ENCODE measurements around the gene EIF3F. TPM values are rescaled to one million over a fixed set of nuclear protein-coding genes. Genes with fewer than 3 reads are reported as not detected.
A peak's percentile ranks its signal among the peaks of the same experiment; 100 is the strongest.

Gene EIF3F
- total RNA-seq, 4 donors from 2014 or later, result 335 to 691 (median 463) TPM

DNA sequence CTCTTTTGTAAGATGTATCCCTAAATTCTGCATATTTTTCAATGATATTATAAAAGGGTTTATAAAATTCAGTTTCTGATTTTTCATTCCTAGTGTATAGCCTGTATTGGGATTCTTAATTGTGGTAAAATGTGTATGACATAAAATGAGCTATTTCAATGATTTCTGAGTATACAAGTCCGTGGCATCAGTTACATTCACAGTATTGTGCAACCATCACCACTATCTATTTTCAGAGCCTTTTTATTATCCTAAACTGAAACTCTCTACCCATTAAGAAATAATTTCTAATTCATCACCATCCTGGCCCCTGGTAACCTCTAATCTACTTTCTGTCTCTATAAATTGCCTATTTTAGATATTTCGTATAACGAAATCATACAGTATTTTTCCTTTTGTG lies 39.8 kb downstream of the EIF3F start:
- H3K4me3 ChIP-seq, result no peak overlapping the region
- WGBS, result 95% methylated on average over 3 of the region's 3 CpGs
- H3K4me1 ChIP-seq, result no peaks in the 10 kb centered on the region
- peaks cover 7% of the 10 kb centered on the region for H3K27me3 ChIP-seq
- no peak overlapping the region for H3K27ac ChIP-seq
- no peak for DNase-seq (ENCODE audit: low spot score in 2 of 2)
- H3K36me3 ChIP-seq, result no peaks in the 10 kb centered on the region
- H3K9me3 ChIP-seq, result no peaks in the 10 kb centered on the region
- TF ChIP-seq, protein P1, sequence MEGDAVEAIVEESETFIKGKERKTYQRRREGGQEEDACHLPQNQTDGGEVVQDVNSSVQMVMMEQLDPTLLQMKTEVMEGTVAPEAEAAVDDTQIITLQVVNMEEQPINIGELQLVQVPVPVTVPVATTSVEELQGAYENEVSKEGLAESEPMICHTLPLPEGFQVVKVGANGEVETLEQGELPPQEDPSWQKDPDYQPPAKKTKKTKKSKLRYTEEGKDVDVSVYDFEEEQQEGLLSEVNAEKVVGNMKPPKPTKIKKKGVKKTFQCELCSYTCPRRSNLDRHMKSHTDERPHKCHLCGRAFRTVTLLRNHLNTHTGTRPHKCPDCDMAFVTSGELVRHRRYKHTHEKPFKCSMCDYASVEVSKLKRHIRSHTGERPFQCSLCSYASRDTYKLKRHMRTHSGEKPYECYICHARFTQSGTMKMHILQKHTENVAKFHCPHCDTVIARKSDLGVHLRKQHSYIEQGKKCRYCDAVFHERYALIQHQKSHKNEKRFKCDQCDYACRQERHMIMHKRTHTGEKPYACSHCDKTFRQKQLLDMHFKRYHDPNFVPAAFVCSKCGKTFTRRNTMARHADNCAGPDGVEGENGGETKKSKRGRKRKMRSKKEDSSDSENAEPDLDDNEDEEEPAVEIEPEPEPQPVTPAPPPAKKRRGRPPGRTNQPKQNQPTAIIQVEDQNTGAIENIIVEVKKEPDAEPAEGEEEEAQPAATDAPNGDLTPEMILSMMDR (IDR thresholded peaks at IDR 0.05), result no peak
- no peak for TF ChIP-seq POLR2AphosphoS5 (IDR thresholded peaks at IDR 0.05)
- TF ChIP-seq POLR2A (IDR thresholded peaks at IDR 0.05), result no peak
- no peak for TF ChIP-seq EP300 (IDR thresholded peaks at IDR 0.05)

DNA sequence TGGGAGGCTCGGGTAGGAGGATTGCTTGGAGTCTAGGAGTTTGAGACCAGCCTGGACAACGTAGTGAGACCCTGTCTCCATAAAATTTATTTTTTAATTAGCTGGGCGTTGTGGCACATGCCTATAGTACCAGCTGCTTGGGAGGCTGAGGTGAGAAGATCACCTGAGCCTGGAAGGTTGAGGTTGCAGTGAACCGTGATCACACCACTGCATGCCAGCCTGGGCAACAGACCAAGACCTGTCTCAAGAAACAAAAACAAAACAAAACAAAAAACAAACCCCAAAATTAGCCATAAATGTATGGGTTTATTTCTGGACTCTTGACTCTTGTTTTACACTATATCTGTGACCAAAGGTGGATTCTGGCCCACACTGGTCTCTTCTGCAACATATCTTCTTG lies 41.6 kb downstream of the EIF3F start:
- H3K27ac ChIP-seq, result no peak overlapping the region
- DNase-seq (ENCODE audit: low spot score in 2 of 2), result peak in 1 of 2 donors; percentile 15
- WGBS, result 89% methylated on average over 4 of the region's 4 CpGs

DNA sequence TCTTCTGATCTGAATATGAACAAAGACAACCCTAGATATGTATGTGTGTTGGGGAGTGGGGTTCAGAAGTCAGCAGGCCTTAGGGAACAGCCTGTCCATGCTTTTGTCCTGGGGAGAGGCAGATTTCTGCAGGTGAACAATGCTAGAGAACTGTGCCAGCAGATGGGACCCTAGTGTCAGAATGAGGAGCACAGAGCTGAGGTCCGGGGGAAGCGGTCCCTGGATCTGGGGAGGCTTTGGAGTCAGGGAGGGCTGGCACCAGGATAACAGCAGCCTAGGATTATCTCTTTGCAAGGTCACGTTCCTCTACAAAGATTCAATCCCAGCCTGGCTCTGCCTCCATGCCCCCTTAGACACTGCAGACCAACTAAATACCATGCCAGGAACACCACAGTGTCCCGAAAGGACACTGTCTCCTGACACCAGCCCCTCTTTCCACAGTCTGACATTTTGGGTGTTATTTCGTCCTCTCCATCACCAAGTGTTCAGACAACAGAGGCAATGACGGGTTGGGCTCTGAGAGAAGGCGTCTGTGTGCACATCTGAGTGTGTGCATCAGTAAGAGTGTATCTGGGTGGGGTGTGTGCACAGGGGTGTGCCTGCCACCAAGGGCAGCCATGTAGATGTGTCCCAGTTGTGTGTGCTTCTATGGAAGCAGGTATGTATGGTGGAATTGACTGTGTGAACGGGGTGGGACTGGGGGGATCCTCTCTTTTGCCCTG lies 43.5 kb downstream of the EIF3F start:
- TF ChIP-seq POLR2AphosphoS5 (IDR thresholded peaks at IDR 0.05), result no peak
- TF ChIP-seq, protein P1 (IDR thresholded peaks at IDR 0.05), result no peak
- no peak for TF ChIP-seq POLR2A (IDR thresholded peaks at IDR 0.05)
- no peak for TF ChIP-seq EP300 (IDR thresholded peaks at IDR 0.05)
- H3K27me3 ChIP-seq, result peaks cover 12% of the 10 kb centered on the region
- H3K4me3 ChIP-seq, result no peak overlapping the region
- H3K36me3 ChIP-seq, result no peaks in the 10 kb centered on the region
- 86% methylated on average over 8 of the region's 8 CpGs for WGBS
- H3K4me1 ChIP-seq, result peaks cover 26% of the 10 kb centered on the region
- H3K9me3 ChIP-seq, result no peaks in the 10 kb centered on the region
- H3K27ac ChIP-seq, result no peak overlapping the region
- DNase-seq (ENCODE audit: low spot score in 2 of 2), result peak in 1 of 2 donors; percentile 48

More for the DNA sequence above, 41.6 kb downstream of the EIF3F start:
- peaks cover 12% of the 10 kb centered on the region for H3K27me3 ChIP-seq
- TF ChIP-seq POLR2AphosphoS5 (IDR thresholded peaks at IDR 0.05) (no peak), POLR2A (IDR thresholded peaks at IDR 0.05) (no peak), EP300 (IDR thresholded peaks at IDR 0.05) (no peak)
- no peaks in the 10 kb centered on the region for H3K36me3 ChIP-seq
- no peak overlapping the region for H3K4me3 ChIP-seq
- peaks cover 12% of the 10 kb centered on the region for H3K4me1 ChIP-seq
- H3K9me3 ChIP-seq, result no peaks in the 10 kb centered on the region

DNA sequence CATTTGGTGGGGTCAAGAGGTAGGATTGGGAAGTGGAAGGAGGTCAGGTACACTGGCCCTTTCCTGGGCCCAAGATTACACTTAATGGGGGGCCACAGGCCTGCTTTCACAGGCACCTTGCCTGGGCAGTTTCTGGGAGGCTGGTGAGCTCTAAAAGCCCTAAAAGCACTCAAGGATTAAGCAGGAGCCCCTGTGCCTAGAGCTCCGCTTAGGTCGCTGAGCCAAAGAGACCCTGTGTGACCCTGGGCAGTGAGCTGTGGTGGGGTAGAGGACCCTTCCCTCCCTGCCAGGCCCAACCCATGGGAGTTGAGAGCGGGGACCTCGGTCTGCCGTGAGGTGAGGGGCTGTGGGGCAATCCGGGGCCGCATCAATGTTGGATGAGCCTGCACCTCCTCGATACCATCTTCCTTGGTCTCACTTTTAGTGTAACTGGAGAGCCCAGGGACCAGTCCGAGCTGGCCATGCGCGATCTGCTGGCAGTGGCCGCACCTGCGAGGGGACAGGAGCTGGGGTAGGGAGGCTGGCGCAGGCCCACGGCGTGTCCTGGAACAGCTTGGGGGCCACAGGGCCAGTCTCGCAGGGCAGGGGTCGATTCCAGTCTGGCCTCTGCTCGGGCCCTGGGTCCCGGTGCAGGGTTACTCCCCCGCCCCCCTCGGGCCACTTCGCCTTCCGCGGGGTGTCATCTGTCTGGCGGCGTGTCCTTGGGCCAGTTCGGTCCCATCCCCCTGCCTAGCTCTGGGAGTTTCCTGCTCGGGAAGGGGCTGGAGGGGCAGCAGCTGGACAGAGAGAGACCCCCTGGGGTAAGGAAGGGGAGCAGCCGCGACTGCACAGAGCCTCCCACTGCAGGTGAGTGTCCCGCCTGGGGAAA lies 44.3 kb downstream of the EIF3F start:
- 84% methylated on average over 16 of the region's 32 CpGs for WGBS
- Histone ChIP-seq H3K4me3 (no peak overlapping the region), H3K27ac (no peak overlapping the region), H3K27me3 (peaks cover 12% of the 10 kb centered on the region), H3K4me1 (peaks cover 26% of the 10 kb centered on the region), H3K36me3 (no peaks in the 10 kb centered on the region), H3K9me3 (no peaks in the 10 kb centered on the region)
- peak in 1 of 2 donors; percentile 77 for DNase-seq (ENCODE audit: low spot score in 2 of 2)
- TF ChIP-seq EP300 (IDR thresholded peaks at IDR 0.05), result no peak
- TF ChIP-seq, protein P1 (IDR thresholded peaks at IDR 0.05), result no peak
- TF ChIP-seq POLR2A (IDR thresholded peaks at IDR 0.05), result no peak
- no peak for TF ChIP-seq POLR2AphosphoS5 (IDR thresholded peaks at IDR 0.05)

DNA sequence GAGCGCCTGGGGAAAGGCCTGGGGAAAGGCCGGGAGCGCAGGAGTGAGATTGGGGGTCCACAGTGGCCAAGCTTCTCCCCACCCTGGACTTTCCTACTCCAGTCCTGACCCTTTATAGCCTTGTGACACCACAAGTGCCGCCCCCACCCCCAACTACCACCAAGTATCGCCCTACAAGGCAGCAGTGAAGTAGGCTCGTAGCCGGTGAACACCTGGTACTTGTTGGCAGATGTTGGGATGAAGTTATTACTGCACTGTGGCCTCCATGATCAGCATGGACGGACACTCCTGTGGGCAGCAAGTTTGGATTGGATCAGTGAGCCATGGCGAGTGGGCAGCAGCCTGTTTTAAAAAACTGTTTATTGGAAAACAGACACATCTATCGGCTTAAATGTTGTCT lies 45.0 kb downstream of the EIF3F start:
- no peaks in the 10 kb centered on the region for H3K9me3 ChIP-seq
- WGBS, result 92% methylated on average over 9 of the region's 10 CpGs
- H3K4me1 ChIP-seq, result peaks cover 26% of the 10 kb centered on the region
- H3K27ac ChIP-seq, result no peak overlapping the region
- TF ChIP-seq, protein P1 (IDR thresholded peaks at IDR 0.05), result no peak
- TF ChIP-seq POLR2AphosphoS5 (IDR thresholded peaks at IDR 0.05), result no peak
- no peak for TF ChIP-seq EP300 (IDR thresholded peaks at IDR 0.05)
- TF ChIP-seq POLR2A (IDR thresholded peaks at IDR 0.05), result no peak
- H3K4me3 ChIP-seq, result no peak overlapping the region
- no peaks in the 10 kb centered on the region for H3K36me3 ChIP-seq
- DNase-seq (ENCODE audit: low spot score in 2 of 2), result peak in 1 of 2 donors; percentile 56
- peaks cover 12% of the 10 kb centered on the region for H3K27me3 ChIP-seq

All from suprapubic skin (tissue), 4 donors.